HFF-Myc (cell line): ENCODE results near the gene AURKA.
A peak's percentile ranks its signal among the peaks of the same experiment; 100 is the strongest.

Source experiments
- DNase-seq: peaks from one replicate; pipeline ENCODE4 v3.0.0-alpha.2; 2011; ENCODE audit warnings: low read depth; ENCODE audit errors: extremely low read depth
- H3K4me3 ChIP-seq: replicated peaks from 2 replicates; pipeline ENCODE4 v1.5.1; 2011; ENCODE audit warnings: low read depth, mild to moderate bottlenecking, control low read depth, low read length
- TF ChIP-seq, protein P1 (sequence below): IDR thresholded peaks from 2 replicates; pipeline ENCODE4 v1.5.1; 2012; ENCODE audit warnings: mild to moderate bottlenecking, low read depth, low read length, control low read depth; ENCODE audit errors: missing control alignments

AURKA gene

DNA sequence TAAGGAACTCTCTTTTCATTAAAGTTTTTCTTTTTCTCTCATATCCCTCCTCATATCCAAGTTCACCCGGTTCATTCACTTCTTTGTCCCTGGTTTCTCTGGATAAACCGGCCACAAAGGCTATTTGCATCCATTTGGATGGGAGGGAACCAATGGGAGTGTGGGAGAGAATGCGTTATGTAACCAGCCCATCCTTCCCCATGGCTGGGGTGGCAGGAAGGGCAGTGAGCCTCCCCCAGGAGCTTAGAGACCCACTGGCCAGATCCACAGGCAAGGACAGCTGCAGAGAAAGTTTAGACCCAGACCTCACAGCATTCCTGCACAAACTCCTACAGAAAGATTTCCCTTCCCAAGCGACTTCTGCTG, 30.8 kb upstream of the AURKA start:
- TF ChIP-seq, protein P1, sequence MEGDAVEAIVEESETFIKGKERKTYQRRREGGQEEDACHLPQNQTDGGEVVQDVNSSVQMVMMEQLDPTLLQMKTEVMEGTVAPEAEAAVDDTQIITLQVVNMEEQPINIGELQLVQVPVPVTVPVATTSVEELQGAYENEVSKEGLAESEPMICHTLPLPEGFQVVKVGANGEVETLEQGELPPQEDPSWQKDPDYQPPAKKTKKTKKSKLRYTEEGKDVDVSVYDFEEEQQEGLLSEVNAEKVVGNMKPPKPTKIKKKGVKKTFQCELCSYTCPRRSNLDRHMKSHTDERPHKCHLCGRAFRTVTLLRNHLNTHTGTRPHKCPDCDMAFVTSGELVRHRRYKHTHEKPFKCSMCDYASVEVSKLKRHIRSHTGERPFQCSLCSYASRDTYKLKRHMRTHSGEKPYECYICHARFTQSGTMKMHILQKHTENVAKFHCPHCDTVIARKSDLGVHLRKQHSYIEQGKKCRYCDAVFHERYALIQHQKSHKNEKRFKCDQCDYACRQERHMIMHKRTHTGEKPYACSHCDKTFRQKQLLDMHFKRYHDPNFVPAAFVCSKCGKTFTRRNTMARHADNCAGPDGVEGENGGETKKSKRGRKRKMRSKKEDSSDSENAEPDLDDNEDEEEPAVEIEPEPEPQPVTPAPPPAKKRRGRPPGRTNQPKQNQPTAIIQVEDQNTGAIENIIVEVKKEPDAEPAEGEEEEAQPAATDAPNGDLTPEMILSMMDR: no peak
- no peak for DNase-seq

DNA sequence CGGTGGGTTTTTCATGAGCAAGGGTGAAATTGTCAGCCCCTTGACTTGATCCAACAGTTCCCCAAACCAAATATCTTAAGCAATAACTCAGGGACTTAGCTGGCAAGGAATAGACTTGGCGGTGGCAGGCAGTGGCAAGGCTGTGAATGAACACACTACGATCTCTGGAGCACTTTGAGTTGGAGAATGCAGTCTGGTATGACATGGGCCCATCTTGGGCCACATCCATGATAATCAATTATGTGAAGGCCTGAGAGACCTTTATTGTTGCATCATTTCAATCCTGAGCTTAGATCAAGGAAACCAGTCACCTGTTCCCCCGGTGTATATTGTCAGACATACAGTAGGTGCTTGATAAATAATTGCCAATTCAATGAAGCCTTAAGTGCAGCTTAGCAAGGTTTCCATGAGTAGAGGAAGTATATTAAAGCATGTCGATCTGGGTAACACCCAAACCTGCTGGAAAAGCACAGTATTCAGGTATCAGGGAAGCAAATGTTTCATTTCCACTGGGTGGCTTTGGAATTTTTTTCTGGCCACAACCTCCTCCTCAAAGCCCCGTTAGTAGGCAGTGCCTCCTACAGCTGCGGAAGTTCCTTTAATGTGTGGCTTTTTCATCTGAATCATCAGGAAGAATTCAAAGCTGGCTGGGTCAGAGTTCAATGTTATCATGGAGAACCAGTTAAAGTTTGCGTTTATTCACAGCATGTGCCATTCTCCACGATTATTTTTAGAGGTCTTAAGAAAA, 30.2 kb upstream of the AURKA start:
- no peak overlapping the region for H3K4me3 ChIP-seq
- peak; percentile 71 for DNase-seq
- TF ChIP-seq, protein P1: no peak

More for the DNA sequence above, 30.8 kb upstream of the AURKA start:
- H3K4me3 ChIP-seq: no peak overlapping the region

DNA sequence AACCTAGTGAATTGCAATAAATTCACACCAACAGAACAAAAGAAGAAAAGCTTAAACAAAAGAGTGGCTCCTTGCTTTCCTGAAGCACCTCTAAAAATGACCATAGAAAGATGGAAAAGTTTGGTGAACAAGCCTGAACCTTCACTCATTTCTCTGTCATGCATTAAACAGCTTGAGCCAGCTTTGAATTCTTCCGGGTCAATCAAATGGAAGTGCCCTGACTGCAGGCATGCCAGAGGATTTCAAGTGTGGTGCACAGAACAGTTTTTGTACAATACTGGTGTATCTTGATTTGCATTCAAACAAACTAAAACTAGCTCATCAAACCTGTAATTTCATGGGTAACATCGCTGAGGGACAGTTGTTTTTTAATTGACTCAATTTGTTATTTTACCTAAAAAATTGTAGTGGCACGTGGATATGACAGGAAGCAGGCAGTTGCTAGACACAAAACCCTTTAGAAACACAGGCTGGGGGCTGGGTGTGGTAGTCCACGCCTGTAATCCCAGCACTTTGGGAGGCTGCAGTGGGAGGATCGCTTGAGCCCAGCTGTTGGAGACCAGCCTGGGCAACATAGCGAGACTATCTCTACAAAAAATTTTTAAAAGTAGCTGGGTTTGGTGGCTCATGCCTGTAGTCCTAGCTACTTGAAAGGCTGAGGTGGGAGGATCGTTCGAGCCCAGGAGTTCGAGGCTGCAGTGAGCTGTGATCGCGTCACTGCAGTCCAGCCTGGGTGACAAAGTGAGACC, 29.1 kb upstream of the AURKA start:
- no peak for DNase-seq
- no peak overlapping the region for H3K4me3 ChIP-seq
- TF ChIP-seq, protein P1: no peak

DNA sequence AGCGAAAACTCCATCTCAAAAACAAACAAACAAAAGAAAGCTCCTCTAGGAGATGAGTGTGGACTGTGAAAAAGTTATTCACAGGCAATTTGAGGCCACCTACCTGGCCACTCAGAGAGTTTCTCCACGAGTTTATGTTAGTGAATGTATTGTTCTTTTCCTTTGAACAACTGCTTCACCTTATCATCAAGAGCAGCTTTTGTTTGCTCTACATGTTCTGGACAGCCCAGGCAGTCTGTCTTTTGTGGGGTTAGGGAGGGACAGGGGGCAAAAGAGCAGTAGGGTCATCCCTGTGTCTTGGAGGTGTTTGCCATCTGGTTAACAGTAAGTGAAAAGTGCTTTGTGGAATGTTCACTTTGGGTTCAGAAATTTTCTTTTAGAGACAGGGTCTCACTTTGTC, 28.0 kb upstream of the AURKA start:
- no peak overlapping the region for H3K4me3 ChIP-seq
- TF ChIP-seq, protein P1: no peak
- DNase-seq: no peak

DNA sequence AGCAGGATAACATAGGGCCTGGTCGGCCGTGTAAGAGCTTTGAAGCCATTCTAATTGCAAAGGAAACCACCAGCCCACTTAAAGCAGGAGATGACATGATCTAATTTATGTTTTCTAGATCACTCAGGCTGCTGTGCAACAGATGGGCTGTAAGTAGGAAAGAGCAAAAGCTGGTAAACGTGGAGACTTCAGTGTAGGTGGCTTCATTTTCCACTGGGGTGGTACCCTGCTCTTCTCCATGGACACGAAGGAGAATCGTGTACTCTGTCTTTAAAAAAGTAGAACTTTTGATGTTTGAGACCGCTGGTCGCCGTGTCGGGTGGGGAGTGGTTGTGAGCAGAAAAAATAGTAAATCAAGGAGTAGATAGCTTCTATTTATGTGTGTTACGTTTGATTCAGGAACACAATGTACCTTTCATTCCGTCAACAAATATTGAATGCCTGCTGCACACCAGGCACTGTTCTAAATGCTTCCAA, 26.4 kb upstream of the AURKA start:
- no peak for DNase-seq
- no peak overlapping the region for H3K4me3 ChIP-seq
- TF ChIP-seq, protein P1: no peak

DNA sequence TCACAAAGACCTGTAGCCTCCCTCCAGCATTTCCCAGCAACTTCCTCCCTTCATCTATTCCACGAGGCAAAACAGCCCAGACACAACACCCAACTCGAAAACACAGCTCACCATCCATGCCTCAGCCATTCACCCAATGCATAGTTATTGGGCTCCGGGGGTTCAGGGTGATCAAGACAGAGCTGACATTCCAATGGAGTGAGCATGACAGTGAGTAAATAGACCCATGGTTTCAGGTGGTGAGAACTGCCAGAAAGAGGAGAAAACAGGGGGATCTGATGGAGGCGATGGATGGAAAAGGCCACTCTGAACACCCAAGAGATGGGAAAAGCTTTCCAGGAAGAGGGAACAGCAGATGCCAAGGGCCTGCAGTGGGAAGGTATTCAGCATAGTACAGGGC, 25.9 kb upstream of the AURKA start:
- H3K4me3 ChIP-seq: no peak overlapping the region
- TF ChIP-seq, protein P1: no peak
- DNase-seq: no peak

DNA sequence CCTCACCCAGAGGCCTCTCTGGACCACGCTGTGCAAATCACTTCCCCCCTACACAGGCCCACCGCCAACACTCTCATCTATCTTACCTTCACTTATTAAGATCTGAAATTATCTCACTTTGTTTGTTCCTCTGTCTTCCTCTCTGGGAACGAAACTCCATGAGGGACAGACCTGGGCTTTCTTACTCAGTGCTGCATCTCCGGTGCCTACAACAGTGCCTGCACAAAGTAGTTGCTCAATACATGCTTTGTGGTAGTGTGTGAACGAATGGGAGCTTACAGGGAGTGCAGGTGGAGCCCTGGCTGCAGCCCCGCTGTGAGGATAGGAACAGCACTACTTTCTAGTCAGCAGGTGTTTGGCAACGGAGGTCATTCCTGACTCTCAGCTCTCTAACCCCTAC, 25.4 kb upstream of the AURKA start:
- H3K4me3 ChIP-seq: no peak overlapping the region
- TF ChIP-seq, protein P1: no peak
- DNase-seq: no peak
